NT2/D1 (cell line): ENCODE measurements around the gene MARCKSL1.

Experiments used
- SUZ12 ChIP-seq: IDR thresholded peaks from 2 replicates; pipeline ENCODE4 v1.6.1; 2011; ENCODE audit not compliant: insufficient read length, insufficient read depth; ENCODE audit errors: extremely low read depth
- ZNF274 ChIP-seq: IDR thresholded peaks from 2 replicates; pipeline ENCODE4 v1.6.1; 2011; ENCODE audit warnings: mild to moderate bottlenecking, low read depth, low read length

- TF ChIP-seq SUZ12, result no peak
- no peak for TF ChIP-seq ZNF274
These were observed 44.8 kb downstream of the MARCKSL1 start for GRCh38 chr1:32291145-32291707.
